HEK293 (cell line): ENCODE measurements around the gene AHRR.
A peak's percentile ranks its signal among the peaks of the same experiment; 100 is the strongest.

Experiments
- CTCF ChIA-PET: fragments of 350-600 bp; formaldehyde crosslinking; extraction: SDS; loops from one replicate; lab custom pipeline; 2021; ENCODE audit warnings: antibody characterized with exemption; lab: Yijun Ruan, JAX
- POLR2A ChIA-PET: fragments of 300-600 bp; formaldehyde crosslinking; extraction: SDS; loops from one replicate; lab custom pipeline; 2020; ENCODE audit warnings: antibody characterized with exemption, inconsistent platforms; lab: Yijun Ruan, JAX
- H3K27ac ChIP-seq: fragments of 200-500 bp; sonication (Bioruptor generic); 2 replicates; pipeline ENCODE4 v1.5.1; 2014; ENCODE audit warnings: low read depth, low read length, control low read depth, inconsistent platforms; ENCODE audit errors: extremely low read depth
- H3K36me3 ChIP-seq, 2 experiments: fragments of 200-500 bp in 1 of 2; sonication (Bioruptor generic) in 1 of 2; 1 replicate in 1 of 2; 2 replicates in 1 of 2; pipeline ENCODE4 v1.5.1; 2014 to 2017; ENCODE audit warnings: inconsistent platforms in 2 of 2, low read length in 2 of 2; ENCODE audit not compliant: control insufficient read depth in 2 of 2, insufficient read depth in 1 of 2
- H3K4me1 ChIP-seq: fragments of 200-500 bp; sonication (Bioruptor generic); 2 replicates; pipeline ENCODE4 v1.5.1; 2014; ENCODE audit warnings: mild to moderate bottlenecking, low read length, inconsistent platforms; ENCODE audit not compliant: control insufficient read depth, insufficient read depth
- H3K4me3 ChIP-seq: 2 replicates; pipeline ENCODE4 v1.5.1; 2011; ENCODE audit warnings: low read depth, mild to moderate bottlenecking, control low read depth, low read length, moderate library complexity
- H3K9me3 ChIP-seq: fragments of 200-500 bp; sonication (Bioruptor generic); 2 replicates; pipeline ENCODE4 v1.5.1; 2014; ENCODE audit warnings: low read depth, low read length, inconsistent platforms; ENCODE audit not compliant: control insufficient read depth, insufficient read depth
- HIC1 ChIP-seq: fragments of 450-650 bp; formaldehyde crosslinking; IDR thresholded peaks from 2 replicates; pipeline ENCODE4 v1.5.1; 2016; ENCODE audit warnings: missing biosample characterization, missing genetic modification characterization
- OSR2 ChIP-seq: fragments of 450-650 bp; formaldehyde crosslinking; IDR thresholded peaks from 2 replicates; pipeline ENCODE4 v1.5.1; 2016; ENCODE audit warnings: missing biosample characterization, missing genetic modification characterization
- PRDM1 ChIP-seq: fragments of 450-650 bp; formaldehyde crosslinking; IDR thresholded peaks from 2 replicates; pipeline ENCODE4; 2016; ENCODE audit warnings: missing biosample characterization, missing genetic modification characterization
- SALL2 ChIP-seq: fragments of 450-650 bp; formaldehyde crosslinking; IDR thresholded peaks from 2 replicates; pipeline ENCODE4 v1.5.0; 2017; ENCODE audit warnings: missing biosample characterization, mild to moderate bottlenecking, missing genetic modification characterization, borderline replicate concordance
- ZBTB11 ChIP-seq: fragments of 450-650 bp; formaldehyde crosslinking; conservative IDR thresholded peaks from 2 replicates; pipeline ENCODE4 v1.5.1; 2016; ENCODE audit warnings: low read depth, missing biosample characterization, missing genetic modification characterization
- ZBTB44 ChIP-seq: fragments of 450-650 bp; IDR thresholded peaks from 2 replicates; pipeline ENCODE4 v1.5.1; 2018; ENCODE audit warnings: missing biosample characterization, mild to moderate bottlenecking, missing genetic modification characterization
- ZNF292 ChIP-seq: fragments of 450-650 bp; formaldehyde crosslinking; IDR thresholded peaks from 2 replicates; pipeline ENCODE4 v1.5.1; 2016; ENCODE audit warnings: low read depth, missing biosample characterization, missing genetic modification characterization, borderline replicate concordance
- ZNF433 ChIP-seq: fragments of 450-650 bp; formaldehyde crosslinking; IDR thresholded peaks from 2 replicates; pipeline ENCODE4 v1.5.1; 2016; ENCODE audit warnings: missing biosample characterization, missing genetic modification characterization, low read depth
- ZNF501 ChIP-seq: fragments of 450-650 bp; formaldehyde crosslinking; IDR thresholded peaks from 2 replicates; pipeline ENCODE4 v1.5.1; 2016; ENCODE audit warnings: missing biosample characterization, missing genetic modification characterization
- ZNF785 ChIP-seq: fragments of 450-650 bp; formaldehyde crosslinking; IDR thresholded peaks from 2 replicates; pipeline ENCODE4 v1.5.1; 2016; ENCODE audit warnings: missing biosample characterization, missing genetic modification characterization
- ZNF791 ChIP-seq: fragments of 450-650 bp; formaldehyde crosslinking; IDR thresholded peaks from 2 replicates; pipeline ENCODE4 v1.5.1; 2016; ENCODE audit warnings: missing biosample characterization, missing genetic modification characterization
- TF ChIP-seq, protein P1 (sequence below): fragments of 450-650 bp; formaldehyde crosslinking; IDR thresholded peaks from 2 replicates; pipeline ENCODE4 v1.5.1; 2016; ENCODE audit warnings: missing biosample characterization, missing genetic modification characterization

The AHRR gene

GRCh38 chr5:352639-353611 is 31.4 kb downstream of the AHRR start (continued):
- no peak for TF ChIP-seq ZBTB11
- no peak for TF ChIP-seq ZNF292 (tag by site-specific recombination)

DNA sequence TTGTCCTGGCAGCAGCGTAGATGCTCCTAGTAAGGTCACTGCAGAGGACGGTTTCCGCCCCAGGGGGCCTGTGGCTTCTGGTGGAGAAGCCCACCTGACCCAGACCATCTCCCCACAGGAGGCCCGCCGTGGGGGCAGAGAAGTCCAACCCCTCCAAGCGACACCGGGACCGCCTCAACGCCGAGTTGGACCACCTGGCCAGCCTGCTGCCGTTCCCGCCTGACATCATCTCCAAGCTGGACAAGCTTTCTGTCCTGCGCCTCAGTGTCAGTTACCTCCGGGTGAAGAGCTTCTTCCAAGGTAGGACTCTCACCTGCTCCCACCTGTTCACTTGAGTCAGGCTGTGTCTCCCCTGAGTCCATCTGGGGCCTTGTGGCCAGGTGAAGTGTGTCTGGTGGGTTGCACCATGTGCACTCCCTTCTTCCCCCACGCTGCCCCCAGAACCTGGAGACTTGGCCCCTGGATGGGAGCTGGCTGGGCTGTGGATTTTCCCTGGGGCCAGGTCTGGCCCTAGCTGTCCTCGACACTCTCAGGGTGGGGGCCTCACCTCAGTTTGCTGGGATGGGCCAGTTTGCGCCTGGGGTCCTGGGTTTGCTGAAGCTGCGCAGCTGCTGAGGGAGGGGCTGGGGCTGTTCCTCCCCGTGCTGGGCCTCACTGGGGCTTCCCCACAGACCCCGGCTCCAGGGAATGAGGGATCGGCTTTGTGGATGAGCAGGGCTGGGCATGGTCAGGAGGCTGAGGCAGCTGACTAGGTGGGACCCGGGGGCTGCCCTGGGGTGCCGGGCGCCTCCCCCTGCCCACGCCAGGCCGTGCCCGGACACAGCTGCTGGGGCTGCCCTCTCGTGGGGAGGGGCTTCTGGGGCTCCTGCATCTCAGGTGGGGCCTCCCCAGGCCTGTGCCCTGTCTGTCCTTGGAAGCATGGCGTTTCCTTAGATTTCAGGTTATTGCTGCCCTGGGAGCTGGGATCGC is 32.4 kb downstream of the AHRR start:
- CTCF ChIA-PET = interaction anchor here (0.6 to 2.2 kb wide), 4 partner anchors 12 to 145 kb away, joined by 3 to 5 read pairs (median 3); no protein-coding TSS in a partner anchor
- Histone ChIP-seq H3K4me1 (no peaks in the 10 kb centered on the region), H3K27ac (no peak overlapping the region), H3K4me3 (no peak overlapping the region), H3K9me3 (no peaks in the 10 kb centered on the region), H3K36me3 (no peaks in the 10 kb centered on the region)
- TF ChIP-seq OSR2 (tag by site-specific recombination) = no peak
- no peak for TF ChIP-seq SALL2 (tag by site-specific recombination)
- no peak for TF ChIP-seq ZNF433 (tag by site-specific recombination)
- TF ChIP-seq ZNF791 (tag by site-specific recombination) = no peak
- TF ChIP-seq ZNF501 (tag by site-specific recombination) = no peak
- no peak for TF ChIP-seq ZBTB44
- TF ChIP-seq ZNF785 (tag by site-specific recombination) = no peak
- no peak for TF ChIP-seq PRDM1 (tag by site-specific recombination)
- TF ChIP-seq ZNF292 (tag by site-specific recombination) = no peak
- POLR2A ChIA-PET = no interaction called here

- ChIA-PET CTCF (interaction anchor here (0.6 to 2.2 kb wide), 4 partner anchors 11 to 146 kb away, joined by 3 to 5 read pairs (median 3); no protein-coding TSS in a partner anchor), POLR2A (no interaction called here)
- no peak overlapping the region for H3K27ac ChIP-seq
- no peaks in the 10 kb centered on the region for H3K36me3 ChIP-seq
- TF ChIP-seq, protein P1, sequence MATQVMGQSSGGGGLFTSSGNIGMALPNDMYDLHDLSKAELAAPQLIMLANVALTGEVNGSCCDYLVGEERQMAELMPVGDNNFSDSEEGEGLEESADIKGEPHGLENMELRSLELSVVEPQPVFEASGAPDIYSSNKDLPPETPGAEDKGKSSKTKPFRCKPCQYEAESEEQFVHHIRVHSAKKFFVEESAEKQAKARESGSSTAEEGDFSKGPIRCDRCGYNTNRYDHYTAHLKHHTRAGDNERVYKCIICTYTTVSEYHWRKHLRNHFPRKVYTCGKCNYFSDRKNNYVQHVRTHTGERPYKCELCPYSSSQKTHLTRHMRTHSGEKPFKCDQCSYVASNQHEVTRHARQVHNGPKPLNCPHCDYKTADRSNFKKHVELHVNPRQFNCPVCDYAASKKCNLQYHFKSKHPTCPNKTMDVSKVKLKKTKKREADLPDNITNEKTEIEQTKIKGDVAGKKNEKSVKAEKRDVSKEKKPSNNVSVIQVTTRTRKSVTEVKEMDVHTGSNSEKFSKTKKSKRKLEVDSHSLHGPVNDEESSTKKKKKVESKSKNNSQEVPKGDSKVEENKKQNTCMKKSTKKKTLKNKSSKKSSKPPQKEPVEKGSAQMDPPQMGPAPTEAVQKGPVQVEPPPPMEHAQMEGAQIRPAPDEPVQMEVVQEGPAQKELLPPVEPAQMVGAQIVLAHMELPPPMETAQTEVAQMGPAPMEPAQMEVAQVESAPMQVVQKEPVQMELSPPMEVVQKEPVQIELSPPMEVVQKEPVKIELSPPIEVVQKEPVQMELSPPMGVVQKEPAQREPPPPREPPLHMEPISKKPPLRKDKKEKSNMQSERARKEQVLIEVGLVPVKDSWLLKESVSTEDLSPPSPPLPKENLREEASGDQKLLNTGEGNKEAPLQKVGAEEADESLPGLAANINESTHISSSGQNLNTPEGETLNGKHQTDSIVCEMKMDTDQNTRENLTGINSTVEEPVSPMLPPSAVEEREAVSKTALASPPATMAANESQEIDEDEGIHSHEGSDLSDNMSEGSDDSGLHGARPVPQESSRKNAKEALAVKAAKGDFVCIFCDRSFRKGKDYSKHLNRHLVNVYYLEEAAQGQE (tag by site-specific recombination) = no peak
- 0 out of 2 replicates have a peak, but pooled peaks have one; percentile 15 for TF ChIP-seq HIC1 (tag by site-specific recombination)
- H3K4me3 ChIP-seq = no peak overlapping the region
- H3K9me3 ChIP-seq = no peaks in the 10 kb centered on the region
- H3K4me1 ChIP-seq = no peaks in the 10 kb centered on the region
These were observed 33.3 kb downstream of the AHRR start for GRCh38 chr5:354581-355378.
